Brain microvascular endothelial cell (primary cell): Measurements from ENCODE around the gene HSPB2.
A peak's percentile ranks its signal among the peaks of the same experiment; 100 is the strongest.

Source experiments
- DNase-seq: peaks from one replicate; pipeline ENCODE4 v3.0.0-alpha.2; 2020
- H3K27ac ChIP-seq: fragments of 250-450 bp; sonication (Bioruptor Pico); 2 replicates; pipeline ENCODE4 v1.5.1; 2020; ENCODE audit warnings: mild to moderate bottlenecking, moderate library complexity
- H3K27me3 ChIP-seq: fragments of 250-450 bp; sonication (Bioruptor Pico); replicated peaks from 2 replicates; pipeline ENCODE4 v1.5.1; 2020; ENCODE audit warnings: mild to moderate bottlenecking
- H3K36me3 ChIP-seq: fragments of 250-450 bp; sonication (Bioruptor Pico); replicated peaks from 2 replicates; pipeline ENCODE4 v1.5.1; 2020; ENCODE audit warnings: mild to moderate bottlenecking
- H3K4me3 ChIP-seq: 2 replicates; pipeline ENCODE4 v1.5.1; 2011; ENCODE audit warnings: low read depth, mild to moderate bottlenecking, control low read depth, low read length, moderate library complexity
- CTCF ChIP-seq: IDR thresholded peaks from 2 replicates; pipeline ENCODE4 v1.5.1; 2011; ENCODE audit warnings: low read depth, mild to moderate bottlenecking, moderate library complexity, low read length, control low read depth, inconsistent platforms; ENCODE audit errors: missing control alignments
- in situ Hi-C: cut with HindIII; loops from 2 replicates; pipeline ENCODE4 v1.10.0; 2017; ENCODE audit warnings: low sequenced_read_pairs, low pct_ligation_motif_present

The HSPB2 gene

GRCh38 chr11:111886844-111887243 is 25.7 kb upstream of the HSPB2 start:
- in situ Hi-C loops = no loop called here
- no peak overlapping the region for H3K27ac ChIP-seq
- H3K4me3 ChIP-seq = no peak overlapping the region
- no peaks in the 10 kb centered on the region for H3K27me3 ChIP-seq
- TF ChIP-seq CTCF = no peak
- DNase-seq = no peak
- H3K36me3 ChIP-seq = no peaks in the 10 kb centered on the region

GRCh38 chr11:111905411-111905810 is 7.1 kb upstream of the HSPB2 start:
- H3K36me3 ChIP-seq = no peaks in the 10 kb centered on the region
- TF ChIP-seq CTCF = no peak
- peak; percentile 5 for DNase-seq
- H3K4me3 ChIP-seq = no peak overlapping the region
- H3K27ac ChIP-seq = no peak overlapping the region
- H3K27me3 ChIP-seq = no peaks in the 10 kb centered on the region
- in situ Hi-C loops = no loop called here

GRCh38 chr11:111906680-111907079 is 5.9 kb upstream of the HSPB2 start:
- Histone ChIP-seq H3K27ac (no peak overlapping the region), H3K27me3 (peaks cover 3% of the 10 kb centered on the region), H3K4me3 (no peak overlapping the region), H3K36me3 (no peaks in the 10 kb centered on the region)
- no peak for DNase-seq
- no peak for TF ChIP-seq CTCF
- in situ Hi-C loops = no loop called here

DNA sequence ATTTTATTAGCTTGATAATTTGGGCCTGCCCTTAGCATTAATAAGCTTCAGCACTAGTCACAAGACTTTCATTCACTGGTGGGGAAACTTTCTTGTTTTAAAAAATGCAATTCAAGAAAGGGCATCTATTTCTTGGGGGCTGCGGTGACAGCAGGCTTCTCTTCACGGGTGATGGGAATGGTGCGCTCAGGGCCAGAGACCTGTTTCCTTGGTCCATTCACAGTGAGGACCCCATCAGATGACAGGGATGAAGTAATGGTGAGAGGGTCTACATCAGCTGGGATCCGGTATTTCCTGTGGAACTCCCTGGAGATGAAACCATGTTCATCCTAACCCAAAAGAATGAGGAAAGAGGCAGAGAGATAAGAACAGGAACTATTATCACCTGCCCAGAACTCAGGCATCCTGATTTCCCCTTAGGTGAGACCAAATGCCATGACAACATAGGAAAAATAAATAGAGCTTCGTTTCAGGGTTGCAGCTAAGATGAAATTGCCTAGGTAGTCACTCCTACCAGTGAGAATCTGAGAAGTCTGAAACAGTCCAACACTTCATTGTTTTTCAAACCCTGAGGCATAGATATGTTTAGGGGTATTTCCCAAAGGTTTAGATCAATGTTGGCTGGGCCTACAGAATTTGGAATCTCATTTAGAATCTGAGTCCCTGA is 3.8 kb upstream of the HSPB2 start:
- Histone ChIP-seq H3K36me3 (no peaks in the 10 kb centered on the region), H3K4me3 (no peak overlapping the region), H3K27ac (no peak overlapping the region), H3K27me3 (peaks cover 3% of the 10 kb centered on the region)
- in situ Hi-C loops = no loop called here
- no peak for DNase-seq
- TF ChIP-seq CTCF = no peak

GRCh38 chr11:111909378-111909777 is 3.2 kb upstream of the HSPB2 start:
- Histone ChIP-seq H3K27ac (no peak overlapping the region), H3K4me3 (no peak overlapping the region), H3K27me3 (peaks cover 3% of the 10 kb centered on the region), H3K36me3 (no peaks in the 10 kb centered on the region)
- in situ Hi-C loops = no loop called here
- no peak for DNase-seq
- no peak for TF ChIP-seq CTCF
